Measurements from ENCODE around the gene PRKAG2.

GRCh38 chr7:151571471-151571870 is 305.4 kb downstream of the PRKAG2 start:
- TF ChIP-seq POLR2A (IDR thresholded peaks at IDR 0.05) (no peak), EP300 (IDR thresholded peaks at IDR 0.05) (no peak)
